GM18868 (cell line): ENCODE data around the gene MRPS9.

Source experiments
- ATAC-seq: cut with Tn5 transposase; IDR thresholded peaks from one replicate; pipeline ENCODE4 v1.9.1; 2021; ENCODE audit warnings: mild to moderate bottlenecking, moderate library complexity; ENCODE audit not compliant: unreplicated experiment

MRPS9 gene

GRCh38 chr2:105117565-105117964 is 79.7 kb downstream of the MRPS9 start:
- ATAC-seq = no peak

DNA sequence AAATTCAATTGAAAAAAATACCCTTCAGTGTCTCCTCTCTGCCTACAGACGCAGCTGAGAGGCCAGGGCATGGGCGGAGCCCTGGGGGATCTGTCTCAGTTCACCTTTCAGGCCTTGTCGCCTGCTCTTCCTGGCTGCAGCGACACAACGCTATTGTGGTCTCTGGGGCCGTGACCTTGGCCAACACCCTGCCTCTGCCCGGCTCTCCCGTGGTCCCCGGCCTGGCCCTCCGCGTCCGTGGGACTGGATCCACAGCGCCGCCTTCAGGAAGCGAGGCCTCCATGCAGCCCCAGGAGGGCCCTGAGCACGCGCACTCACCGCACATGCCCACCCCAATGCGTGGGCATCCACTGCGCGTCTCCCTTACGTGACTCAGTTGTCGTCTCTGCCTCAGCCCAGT is 81.1 kb downstream of the MRPS9 start:
- no peak for ATAC-seq

GRCh38 chr2:105121434-105121833 is 83.6 kb downstream of the MRPS9 start:
- ATAC-seq = no peak

GRCh38 chr2:105125428-105125827 is 87.6 kb downstream of the MRPS9 start:
- ATAC-seq = no peak

GRCh38 chr2:105125920-105126319 is 88.1 kb downstream of the MRPS9 start:
- no peak for ATAC-seq

DNA sequence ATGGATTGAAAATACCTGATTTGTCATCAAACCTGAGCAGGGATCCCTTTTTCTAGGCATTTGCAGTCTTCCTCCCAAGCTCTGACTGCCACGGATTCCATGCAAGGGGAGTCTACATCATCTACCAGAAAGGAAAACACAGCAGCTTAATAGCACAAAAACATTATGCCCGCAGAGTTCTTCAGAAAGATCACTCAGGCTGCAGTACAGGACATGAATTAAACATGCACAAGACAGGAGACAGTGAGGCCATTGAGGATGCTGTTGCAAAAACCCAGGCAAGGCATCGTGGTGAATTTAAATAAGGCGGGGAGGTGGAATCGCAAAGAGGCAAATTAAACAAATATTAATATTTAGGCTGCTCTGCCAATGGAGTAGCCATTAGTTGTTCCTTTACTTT is 88.5 kb downstream of the MRPS9 start:
- ATAC-seq = no peak

DNA sequence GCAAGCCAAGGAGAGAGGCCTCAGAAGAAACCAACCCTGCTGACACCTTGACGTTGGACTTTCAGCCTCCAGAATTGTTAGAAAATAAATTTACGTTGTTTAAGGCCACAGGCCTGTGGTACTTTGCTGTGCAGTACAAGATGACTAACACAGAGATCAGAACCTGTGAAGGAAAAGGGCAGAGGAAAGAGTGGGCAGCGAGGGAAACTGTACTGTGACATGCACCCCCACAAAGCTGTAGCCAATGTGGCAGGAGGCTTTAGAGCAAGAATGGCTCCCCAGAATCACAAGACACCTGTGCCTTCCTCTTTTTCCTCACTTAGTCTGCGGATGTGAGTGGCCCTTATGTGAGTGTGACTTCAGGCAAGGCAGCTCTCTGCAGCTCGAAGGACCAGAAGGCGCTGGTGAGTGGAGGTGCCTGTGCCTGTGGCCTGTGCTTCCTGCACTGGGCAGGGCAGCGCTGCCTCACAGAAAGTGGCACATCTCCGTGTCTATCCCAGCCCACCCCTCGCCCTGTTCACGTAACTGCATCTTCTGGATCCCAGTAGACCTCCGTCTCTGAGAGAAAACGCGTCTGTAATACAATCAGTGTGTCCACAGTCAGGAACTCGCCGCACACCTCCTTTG is 89.5 kb downstream of the MRPS9 start:
- ATAC-seq = no peak

DNA sequence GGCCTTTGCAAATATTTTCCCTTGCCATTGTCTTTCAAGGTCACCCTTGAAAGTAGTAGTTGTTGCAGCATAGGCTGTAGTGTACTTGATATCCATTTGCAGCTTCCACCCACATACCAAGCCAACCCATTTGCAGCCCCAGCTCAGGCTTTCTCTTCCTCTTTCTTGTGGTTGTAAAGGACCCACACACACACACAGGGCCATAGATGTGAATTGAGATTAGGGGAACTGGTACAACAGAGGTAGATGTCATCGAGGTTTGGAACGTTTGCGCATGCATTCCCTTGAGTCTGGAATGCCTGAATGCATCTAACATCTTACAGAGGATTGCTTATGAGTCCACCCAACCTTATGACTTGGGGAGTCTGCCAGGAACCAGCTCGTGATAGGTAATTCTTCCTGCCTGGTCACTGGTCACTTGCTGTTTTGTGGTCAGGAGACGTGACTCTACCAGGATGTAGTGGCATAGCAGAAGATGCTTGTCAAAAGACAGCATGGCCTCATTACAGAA is 91.9 kb downstream of the MRPS9 start:
- ATAC-seq = peak; percentile 99

- ATAC-seq = no peak
Observed at GRCh38 chr2:105130546-105130945, 92.7 kb downstream of the MRPS9 start.

DNA sequence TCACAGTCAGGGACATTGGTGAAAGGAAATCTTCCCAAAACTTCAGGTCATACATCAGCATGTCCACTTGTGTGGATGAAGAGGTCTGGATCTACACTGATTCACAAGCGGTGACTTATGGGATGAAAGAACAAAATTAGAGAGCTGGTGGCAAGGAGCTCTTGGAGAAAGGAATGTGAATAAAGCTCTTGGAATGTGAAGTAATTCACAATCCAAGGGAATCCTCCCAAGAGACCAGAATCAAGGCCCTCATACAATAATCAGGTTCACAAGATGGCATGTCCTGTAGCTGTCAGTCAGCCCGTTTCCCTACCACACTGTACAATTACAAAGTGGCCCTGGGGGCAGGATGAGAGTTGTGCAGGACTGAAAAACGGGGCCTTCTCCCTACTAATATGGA is 96.2 kb downstream of the MRPS9 start:
- no peak for ATAC-seq

GRCh38 chr2:105135436-105135835 is 97.6 kb downstream of the MRPS9 start:
- ATAC-seq = no peak

GRCh38 chr2:105136394-105136793 is 98.5 kb downstream of the MRPS9 start:
- ATAC-seq = no peak

GRCh38 chr2:105138643-105139042 is 100.8 kb downstream of the MRPS9 start:
- no peak for ATAC-seq

DNA sequence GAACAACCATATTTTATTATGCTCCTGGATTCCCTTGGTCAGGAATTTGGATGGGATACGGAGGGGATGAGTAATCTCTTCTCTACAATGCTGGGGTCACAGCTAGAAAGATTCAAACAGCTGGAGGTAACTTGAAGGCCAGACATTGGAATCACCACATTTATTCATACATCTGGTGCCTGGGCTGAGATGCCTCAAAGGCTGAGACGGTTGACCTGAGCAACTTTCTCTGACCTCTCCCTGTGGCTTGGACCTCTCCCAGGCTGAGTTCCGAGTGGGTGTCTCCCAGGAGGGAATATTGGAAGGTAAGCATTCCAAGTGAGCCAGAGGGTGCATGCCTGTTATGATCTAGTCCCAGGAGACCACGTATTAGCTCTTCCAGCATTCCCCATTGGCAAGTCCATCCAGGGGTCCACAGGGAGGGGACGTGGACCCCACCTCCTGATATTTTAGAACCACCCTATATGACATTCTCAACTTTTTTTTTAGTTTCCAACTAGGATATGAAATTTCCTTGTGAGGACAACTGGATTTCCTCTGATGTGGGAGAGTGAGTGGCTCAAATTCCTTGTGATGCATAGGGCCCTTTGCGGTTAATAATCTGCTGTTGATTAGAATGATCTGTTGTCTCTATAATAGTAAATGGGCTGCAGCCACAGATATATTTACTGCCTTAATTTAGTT is 101.8 kb downstream of the MRPS9 start:
- ATAC-seq = no peak

- ATAC-seq = no peak
Observed at GRCh38 chr2:105140240-105140568, 102.3 kb downstream of the MRPS9 start.

DNA sequence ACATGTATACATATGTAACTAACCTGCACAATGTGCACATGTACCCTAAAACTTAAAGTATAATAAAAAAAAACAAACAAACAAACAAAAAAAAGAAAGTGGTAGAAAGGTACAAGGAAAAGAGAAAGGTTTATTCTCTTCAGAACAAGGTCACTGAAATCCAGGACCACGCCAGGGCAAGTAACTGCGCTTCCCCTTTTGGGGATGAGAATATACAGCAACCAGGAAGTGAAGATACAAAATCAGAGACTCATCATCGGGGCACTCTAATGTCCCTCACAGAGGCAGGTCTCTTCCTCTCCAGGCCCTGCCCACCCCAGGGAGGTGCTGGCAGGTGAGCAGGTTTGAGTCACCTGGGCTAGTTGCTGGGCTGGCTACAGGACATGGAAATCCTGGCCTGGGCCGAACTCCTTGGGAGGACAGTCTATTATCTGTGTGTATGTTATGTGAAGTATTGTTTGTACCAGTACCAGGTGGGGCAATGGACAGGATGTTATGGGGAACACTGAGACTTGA is 103.3 kb downstream of the MRPS9 start:
- no peak for ATAC-seq

DNA sequence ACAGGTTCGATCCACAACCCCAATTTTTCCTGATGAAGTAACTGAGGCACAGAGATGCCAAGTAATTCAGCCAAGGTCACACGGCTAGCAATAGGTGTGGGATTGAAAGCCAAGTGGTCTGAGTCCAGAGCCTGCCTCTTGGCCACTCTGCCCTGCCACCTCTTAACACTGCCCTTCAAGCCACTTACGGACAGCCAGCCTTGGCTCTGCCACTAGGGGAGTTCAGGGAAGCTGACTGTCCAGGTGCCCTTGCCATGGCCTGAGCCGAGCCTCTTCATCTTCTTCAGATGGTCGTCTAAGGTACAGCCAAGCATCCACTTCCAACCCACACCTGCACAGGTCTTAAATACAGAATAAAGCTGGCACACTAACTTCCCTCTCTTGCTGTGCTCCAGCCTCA is 104.4 kb downstream of the MRPS9 start:
- ATAC-seq = no peak

- ATAC-seq = no peak
Observed at GRCh38 chr2:105143094-105143466, 105.2 kb downstream of the MRPS9 start.

- ATAC-seq = no peak
Observed at GRCh38 chr2:105143467-105144151, 105.7 kb downstream of the MRPS9 start.

- no peak for ATAC-seq
Observed at GRCh38 chr2:105144152-105144940, 106.5 kb downstream of the MRPS9 start.

DNA sequence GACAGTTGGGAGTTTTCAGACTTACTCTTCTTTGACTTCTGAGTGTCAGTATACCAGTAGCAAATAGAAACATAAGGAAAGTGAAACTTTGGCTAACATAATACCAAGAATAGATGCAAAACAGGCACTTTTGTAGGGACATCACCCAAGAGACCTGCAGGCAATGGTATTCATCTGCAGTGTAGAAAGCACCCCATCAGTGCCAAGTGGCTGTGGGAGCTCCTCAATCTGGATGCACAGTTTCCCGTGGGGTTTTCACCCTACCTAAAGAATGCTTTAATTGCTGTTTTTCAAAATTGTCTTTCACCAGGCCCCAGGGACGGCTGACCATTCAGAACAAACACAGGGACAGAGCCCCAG is 107.1 kb downstream of the MRPS9 start:
- peak; percentile 55 for ATAC-seq
